Measurements from ENCODE around the gene KRTAP12-3.

DNA sequence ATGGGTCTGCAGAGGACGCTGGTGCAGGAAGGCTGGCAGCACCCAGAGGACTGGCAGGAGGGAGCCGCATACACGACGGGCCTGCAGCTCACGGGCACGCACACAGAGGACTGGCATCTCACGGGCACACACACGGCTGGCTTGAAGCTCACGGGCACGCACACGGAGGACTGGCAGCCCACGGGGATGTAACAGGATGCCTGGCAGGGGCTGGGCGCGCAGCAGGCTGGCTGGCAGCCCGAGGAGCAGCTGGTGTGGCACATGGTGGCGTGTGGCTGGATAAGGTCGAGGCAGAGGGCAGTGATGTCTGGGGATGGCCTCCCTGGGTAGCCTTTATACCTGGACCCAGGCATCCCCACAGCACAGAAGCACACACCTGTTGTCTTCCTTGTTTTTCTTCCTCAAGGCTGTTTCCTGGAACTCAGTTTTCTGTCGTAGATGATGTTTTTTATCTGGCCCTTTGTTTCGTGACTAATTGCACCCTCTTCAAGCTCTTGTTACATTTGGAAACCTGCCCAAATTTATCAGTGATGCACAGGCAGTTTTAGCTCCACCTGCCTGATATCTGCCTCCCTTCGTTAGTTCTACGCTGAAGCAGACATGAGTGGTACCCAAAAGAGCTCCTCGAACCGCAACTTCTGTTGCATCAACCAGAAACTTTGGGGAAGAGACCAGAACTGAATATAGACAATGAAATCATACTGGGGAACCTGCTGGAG is 24.3 kb downstream of the KRTAP12-3 start, which contains the start of gene KRTAP12-1:
- TF ChIP-seq, protein P1, sequence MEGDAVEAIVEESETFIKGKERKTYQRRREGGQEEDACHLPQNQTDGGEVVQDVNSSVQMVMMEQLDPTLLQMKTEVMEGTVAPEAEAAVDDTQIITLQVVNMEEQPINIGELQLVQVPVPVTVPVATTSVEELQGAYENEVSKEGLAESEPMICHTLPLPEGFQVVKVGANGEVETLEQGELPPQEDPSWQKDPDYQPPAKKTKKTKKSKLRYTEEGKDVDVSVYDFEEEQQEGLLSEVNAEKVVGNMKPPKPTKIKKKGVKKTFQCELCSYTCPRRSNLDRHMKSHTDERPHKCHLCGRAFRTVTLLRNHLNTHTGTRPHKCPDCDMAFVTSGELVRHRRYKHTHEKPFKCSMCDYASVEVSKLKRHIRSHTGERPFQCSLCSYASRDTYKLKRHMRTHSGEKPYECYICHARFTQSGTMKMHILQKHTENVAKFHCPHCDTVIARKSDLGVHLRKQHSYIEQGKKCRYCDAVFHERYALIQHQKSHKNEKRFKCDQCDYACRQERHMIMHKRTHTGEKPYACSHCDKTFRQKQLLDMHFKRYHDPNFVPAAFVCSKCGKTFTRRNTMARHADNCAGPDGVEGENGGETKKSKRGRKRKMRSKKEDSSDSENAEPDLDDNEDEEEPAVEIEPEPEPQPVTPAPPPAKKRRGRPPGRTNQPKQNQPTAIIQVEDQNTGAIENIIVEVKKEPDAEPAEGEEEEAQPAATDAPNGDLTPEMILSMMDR (IDR thresholded peaks at IDR 0.05): no peak
- TF ChIP-seq EZH2 (IDR thresholded peaks at IDR 0.05): no peak
- no peak for TF ChIP-seq EZH2phosphoT487 (IDR thresholded peaks at IDR 0.05)
